Measurements from ENCODE around the gene CRYM.

CRYM gene

DNA sequence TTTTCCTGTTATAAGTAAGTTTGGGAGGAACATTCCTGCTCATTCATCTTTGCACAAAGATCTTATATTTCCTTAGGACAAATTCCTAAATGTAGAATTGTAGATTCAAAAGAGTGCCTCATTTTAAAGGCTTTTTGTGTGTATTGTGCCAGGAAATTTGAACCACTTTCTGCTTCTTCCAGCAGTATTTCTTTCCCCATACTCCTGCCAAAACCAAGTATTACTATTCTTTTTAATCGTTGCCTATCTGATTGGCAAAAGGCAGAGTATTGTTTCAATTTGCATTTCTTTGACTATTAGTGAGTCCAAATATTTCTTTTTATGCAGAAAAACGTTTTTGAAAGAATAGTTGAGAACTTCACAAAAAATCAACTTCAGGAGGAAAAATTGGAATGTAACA is 35.3 kb downstream of the CRYM start:
- no peak for DNase-seq

DNA sequence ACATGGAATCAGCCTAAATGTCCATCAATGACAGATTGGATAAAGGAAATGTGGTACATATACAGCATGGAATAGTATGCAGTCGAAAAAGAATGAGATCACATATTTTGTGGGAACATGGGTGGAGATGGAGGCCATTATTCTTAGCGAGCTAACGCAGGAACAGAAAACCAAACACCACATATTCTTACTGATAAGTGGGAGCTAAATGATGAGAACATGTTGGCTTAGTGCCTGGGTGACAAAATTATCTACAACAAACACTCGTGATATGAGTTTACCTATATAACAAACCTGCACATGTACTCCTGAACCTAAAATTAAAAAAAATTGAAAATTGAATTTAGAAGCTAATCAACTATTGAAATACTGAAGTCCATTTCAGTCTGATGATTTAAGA is 38.4 kb downstream of the CRYM start:
- DNase-seq, result no peak

- no peak for DNase-seq
Measured at GRCh38 chr16:21236831-21237230, 41.3 kb downstream of the CRYM start.

DNA sequence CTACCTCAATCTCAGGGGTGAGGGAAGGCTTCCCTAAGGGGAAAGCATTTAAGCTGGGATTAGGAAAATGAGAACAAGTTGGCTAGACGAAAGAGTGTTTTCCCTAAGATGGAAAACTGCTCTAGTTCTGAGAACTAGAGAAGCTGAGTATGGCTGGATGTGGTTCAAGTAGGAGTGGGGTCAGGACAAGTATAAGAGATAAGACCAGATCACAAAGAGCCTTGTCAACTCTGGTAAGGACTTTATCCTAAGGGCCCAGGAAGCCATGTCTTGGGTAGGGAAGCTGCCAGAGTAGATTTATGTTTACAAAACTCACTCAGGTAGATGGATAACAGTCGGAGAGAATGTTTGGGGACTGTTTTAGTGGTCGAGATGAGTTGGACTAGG is 42.9 kb downstream of the CRYM start:
- no peak for DNase-seq

DNA sequence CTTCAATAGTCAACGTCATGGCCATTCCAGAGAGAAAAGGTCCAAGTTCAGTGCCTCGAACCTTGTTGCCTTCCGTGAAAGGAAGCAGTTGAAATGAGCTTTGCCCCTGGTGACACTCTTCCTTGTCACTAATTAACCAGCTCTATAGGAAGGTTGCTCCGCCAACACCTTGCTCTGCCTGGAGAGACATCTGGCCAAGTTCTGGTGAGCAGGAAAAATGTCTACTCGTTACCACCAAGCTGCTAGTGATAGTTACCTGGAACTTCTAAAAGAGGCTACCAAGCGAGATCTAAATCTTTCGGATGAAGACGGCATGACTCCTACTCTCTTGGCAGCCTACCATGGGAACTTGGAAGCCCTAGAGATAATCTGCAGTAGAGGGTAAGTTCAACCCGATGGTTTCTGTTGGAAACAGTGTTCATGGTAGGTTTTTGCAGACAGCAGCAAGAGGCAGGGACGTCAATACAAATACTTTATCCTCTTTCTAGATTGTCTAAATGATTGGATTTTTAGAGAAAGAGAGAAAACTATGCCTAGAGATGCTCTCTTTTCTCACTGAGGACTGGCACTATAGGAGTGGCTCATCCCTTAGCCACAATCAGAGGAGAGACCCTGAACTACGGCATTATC is 44.5 kb downstream of the CRYM start, which contains the start of gene ANKS4B:
ANKS4B (plus strand) TSS at position 179 of the 630 bp plus-strand sequence; CDS start at position 218, 39 bp downstream.
- DNase-seq, result no peak

- DNase-seq, result no peak
Measured at GRCh38 chr16:21233045-21233520, 45.0 kb downstream of the CRYM start.

DNA sequence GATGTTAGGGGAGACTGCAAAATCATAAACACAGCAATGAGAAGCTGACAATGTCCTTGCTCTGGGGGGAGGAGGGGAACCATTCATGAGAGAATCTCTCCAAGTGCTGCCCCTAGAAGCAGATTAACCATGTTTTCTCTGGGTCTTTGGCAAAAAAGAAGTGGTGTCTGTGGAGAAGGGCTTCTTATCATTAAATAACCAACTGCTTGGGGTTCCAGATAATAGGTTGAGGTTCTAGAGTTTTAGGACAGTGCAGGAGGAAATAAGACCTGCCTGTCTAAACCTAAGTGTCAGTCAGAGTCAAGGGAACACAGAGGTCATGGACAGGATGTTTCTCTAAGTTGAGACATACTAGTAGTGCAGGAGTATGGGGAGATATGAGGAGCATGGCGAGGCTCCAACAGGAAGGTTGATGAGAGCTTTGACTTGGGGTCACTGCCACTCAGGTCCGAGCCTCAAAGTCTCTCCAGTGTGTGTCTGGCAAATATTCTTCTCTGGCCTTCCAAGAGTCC is 49.7 kb downstream of the CRYM start:
- no peak for DNase-seq

GRCh38 chr16:21227866-21228265 is 50.2 kb downstream of the CRYM start:
- no peak for DNase-seq

- DNase-seq, result no peak
Measured at GRCh38 chr16:21226749-21227148, 51.3 kb downstream of the CRYM start.

- no peak for DNase-seq
Measured at GRCh38 chr16:21224800-21225199, 53.3 kb downstream of the CRYM start.

- DNase-seq, result no peak
Measured at GRCh38 chr16:21223787-21224186, 54.3 kb downstream of the CRYM start.

GRCh38 chr16:21222495-21223337 is 55.4 kb downstream of the CRYM start:
- DNase-seq, result no peak

DNA sequence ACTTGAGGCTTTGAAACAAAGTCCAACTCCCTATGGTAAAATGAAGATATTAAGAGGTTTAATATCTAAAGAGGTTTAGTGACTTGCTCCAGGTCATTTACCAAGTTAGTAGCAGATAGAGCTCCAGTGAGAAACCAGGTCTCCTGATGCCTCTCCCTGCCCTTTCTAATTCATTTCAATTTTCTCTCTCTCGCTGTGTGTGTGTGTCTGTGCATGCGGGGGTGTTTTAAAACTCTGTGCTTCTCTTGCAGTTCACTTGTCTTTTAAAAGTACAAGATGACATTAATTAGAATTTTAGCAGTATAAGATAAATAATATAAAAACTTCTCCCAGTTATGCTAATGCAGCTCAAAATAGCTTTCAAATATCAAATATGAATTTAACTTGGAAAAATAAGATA is 58.5 kb downstream of the CRYM start:
- no peak for DNase-seq

GRCh38 chr16:21218153-21218552 is 59.9 kb downstream of the CRYM start:
- DNase-seq, result no peak

GRCh38 chr16:21217121-21217520 is 61.0 kb downstream of the CRYM start:
- DNase-seq, result no peak

- no peak for DNase-seq
Measured at GRCh38 chr16:21214086-21214485, 64.0 kb downstream of the CRYM start.

GRCh38 chr16:21211486-21211885 is 66.6 kb downstream of the CRYM start, which contains the start of gene ZP2:
TSS of gene ZP2 (minus strand) at chr16:21211574. CDS start at chr16:21211547, 27 bp downstream.
- DNase-seq, result no peak

All from right forelimb (tissue), 1 donor.